A549 (cell line): ENCODE measurements around the gene EEIG1. TPM values are rescaled to one million over a fixed set of nuclear protein-coding genes. Genes with fewer than 3 reads are reported as not detected.

Source experiments
- ATAC-seq, 2 experiments: fragments of 200-7000 bp in 1 of 2; fragments of >200 bp in 1 of 2; cut with Nextera tagmentation in 1 of 2; cut with Tn5 transposase in 1 of 2; 3 replicates each; pipeline versions ENCODE4 v1.8.0 to v1.9.1; 2018 to 2020; ENCODE audit warnings: mild to moderate bottlenecking in 1 of 2, moderate library complexity in 1 of 2
- CTCF ChIA-PET: fragments of 300-600 bp; sonication (Branson Sonifier 250); formaldehyde crosslinking; extraction: SDS; loops from one replicate; lab custom pipeline; 2021; ENCODE audit warnings: antibody characterized with exemption, inconsistent platforms; lab: Yijun Ruan, JAX
- POLR2A ChIA-PET: fragments of 350-600 bp; formaldehyde crosslinking; extraction: SDS; loops from one replicate; lab custom pipeline; 2021; ENCODE audit warnings: antibody characterized with exemption, inconsistent platforms; lab: Yijun Ruan, JAX
- DNase-seq, 2 experiments: peaks; one replicate each; pipeline versions ENCODE4 v3.0.0 to v3.0.0-alpha.2; 2011 to 2016; ENCODE audit warnings: low read depth in 1 of 2, low spot score in 1 of 2
- FAIRE-seq: peaks from 2 replicates; lab custom pipeline; 2011; peaks lifted over from hg19 to GRCh38; lab: Jason Lieb, UNC
- H3K27ac ChIP-seq, 2 experiments: fragments of >200 bp; sonication (Bioruptor Twin); formaldehyde crosslinking; 3 replicates each; pipeline ENCODE4 v1.5.1; 2016 to 2017
- H3K4me1 ChIP-seq: fragments of >200 bp; sonication (Bioruptor Twin); formaldehyde crosslinking; 3 replicates; pipeline ENCODE4 v1.6.1; 2016
- H3K4me2 ChIP-seq: fragments of >200 bp; sonication (Bioruptor Twin); formaldehyde crosslinking; 3 replicates; pipeline ENCODE4 v1.6.1; 2016
- H3K4me3 ChIP-seq: fragments of >200 bp; sonication (Bioruptor Twin); formaldehyde crosslinking; 3 replicates; pipeline ENCODE4 v1.5.1; 2016
- H3K9me3 ChIP-seq: fragments of >200 bp; sonication (Bioruptor Twin); formaldehyde crosslinking; 3 replicates; pipeline ENCODE4 v1.6.1; 2016
- CBX2 ChIP-seq: fragments of 200-600 bp; sonication (generic); IDR thresholded peaks from 2 replicates; pipeline ENCODE4 v1.6.1; 2016; ENCODE audit warnings: low read depth, mild to moderate bottlenecking, borderline replicate concordance
- CHD2 ChIP-seq: fragments of 150-350 bp; IDR thresholded peaks from 2 replicates; pipeline ENCODE4 v1.6.1; 2014; ENCODE audit warnings: low read length; ENCODE audit not compliant: partially characterized antibody
- CHD4 ChIP-seq: fragments of 200-600 bp; sonication (generic); IDR thresholded peaks from 2 replicates; pipeline ENCODE4 v1.6.1; 2016; ENCODE audit warnings: antibody characterized with exemption, mild to moderate bottlenecking, borderline replicate concordance
- EHF ChIP-seq: fragments of 250-450 bp; sonication (Bioruptor Pico); IDR thresholded peaks from 2 replicates; pipeline ENCODE4 v1.5.0; 2020; ENCODE audit warnings: mild to moderate bottlenecking
- EP300 ChIP-seq, 2 experiments: fragments of >200 bp; sonication (Bioruptor Twin); formaldehyde crosslinking; IDR thresholded peaks; 2 replicates in 1 of 2; 3 replicates in 1 of 2; pipeline ENCODE4 v1.6.1; 2016 to 2017
- FOSL2 ChIP-seq, 2 experiments: fragments of 450-650 bp in 1 of 2; fragments of >200 bp in 1 of 2; sonication (Bioruptor Twin) in 1 of 2; formaldehyde crosslinking; IDR thresholded peaks; 2 replicates each; pipeline versions ENCODE4 v1.5.0 to v1.6.1; 2016 to 2020; ENCODE audit warnings: mild to moderate bottlenecking in 1 of 2, moderate library complexity in 1 of 2
- FOXS1 ChIP-seq: fragments of 250-450 bp; sonication (Bioruptor Pico); IDR thresholded peaks from 2 replicates; pipeline ENCODE4 v1.5.0; 2020; ENCODE audit warnings: mild to moderate bottlenecking, moderate library complexity
- HOXA7 ChIP-seq: fragments of 250-450 bp; sonication (Bioruptor Pico); IDR thresholded peaks from 2 replicates; pipeline ENCODE4 v1.5.0; 2020; ENCODE audit warnings: mild to moderate bottlenecking, moderate library complexity
- JUN ChIP-seq, 2 experiments: fragments of >200 bp; sonication (Bioruptor Twin); formaldehyde crosslinking; IDR thresholded peaks; 2 replicates in 1 of 2; 3 replicates in 1 of 2; pipeline ENCODE4 v1.6.1; 2016 to 2017
- JUNB ChIP-seq: fragments of >200 bp; sonication (Bioruptor Twin); formaldehyde crosslinking; IDR thresholded peaks from 2 replicates; pipeline ENCODE4 v1.6.1; 2016
- MAX ChIP-seq: IDR thresholded peaks from 2 replicates; pipeline ENCODE4 v1.6.1; 2012
- MYC ChIP-seq: IDR thresholded peaks from 2 replicates; pipeline ENCODE4 v1.6.1; 2012; ENCODE audit warnings: mild to moderate bottlenecking, inconsistent platforms, low read length, improper control_type of control experiment, borderline replicate concordance
- PBX3 ChIP-seq: IDR thresholded peaks from 2 replicates; pipeline ENCODE4 v1.6.1; 2012
- RAD21 ChIP-seq, 2 experiments: fragments of >200 bp in 1 of 2; sonication (Bioruptor Twin) in 1 of 2; formaldehyde crosslinking in 1 of 2; IDR thresholded peaks in 1 of 2; conservative IDR thresholded peaks in 1 of 2; 2 replicates in 1 of 2; 3 replicates in 1 of 2; pipeline ENCODE4 v1.6.1; 2012 to 2018; ENCODE audit warnings: inconsistent platforms in 1 of 2
- RCOR1 ChIP-seq: fragments of 150-350 bp; IDR thresholded peaks from 2 replicates; pipeline ENCODE4 v1.6.1; 2014; ENCODE audit warnings: antibody characterized with exemption, low read length, low read depth
- SREBF2 ChIP-seq: fragments of 450-650 bp; IDR thresholded peaks from 2 replicates; pipeline ENCODE4 v1.6.1; 2014; ENCODE audit warnings: mild to moderate bottlenecking, moderate library complexity
- TFCP2L1 ChIP-seq: fragments of 250-450 bp; sonication (Bioruptor Pico); IDR thresholded peaks from 2 replicates; pipeline ENCODE4 v1.5.0; 2021; ENCODE audit warnings: mild to moderate bottlenecking
- ZC3H11A ChIP-seq: fragments of 450-650 bp; IDR thresholded peaks from 2 replicates; pipeline ENCODE4 v1.6.1; 2014; ENCODE audit warnings: antibody characterized with exemption, mild to moderate bottlenecking
- ZNF302 ChIP-seq: fragments of 250-450 bp; sonication (Bioruptor Pico); IDR thresholded peaks from 2 replicates; pipeline ENCODE4 v1.9.0; 2021; ENCODE audit warnings: inconsistent platforms, mild to moderate bottlenecking, moderate library complexity
- WGBS: methylation state at CpG from one replicate; pipeline ENCODE4 v1.1.6; 2017; ENCODE audit errors: missing lambda C conversion rate; 5-methylcytosine and 5-hydroxymethylcytosine counted together
- polyA plus RNA-seq, 4 experiments: library from polyadenylated mRNA; depleted of rRNA in 3 of 4; stranded (reverse); fragments of >200 nt; fragmentation: RNase III in 1 of 4; extraction: RNeasy Plus Mini Kit Qiagen cat#74134 plus additional on column Dnase treatment in 1 of 4; gene quantifications; 2 replicates in 3 of 4; 3 replicates in 1 of 4; pipeline ENCODE4 v1.2.3, GENCODE V29; 2011 to 2017
- TF ChIP-seq, protein P1 (sequence below): fragments of 250-450 bp; sonication (Bioruptor Pico); IDR thresholded peaks from 2 replicates; pipeline ENCODE4 v1.5.0; 2021; ENCODE audit warnings: mild to moderate bottlenecking, moderate library complexity, borderline replicate concordance
- TF ChIP-seq, protein P2 (sequence below): fragments of 150-350 bp; IDR thresholded peaks from 2 replicates; pipeline ENCODE4 v1.6.1; 2014; ENCODE audit warnings: low read depth, mild to moderate bottlenecking, low read length

EEIG1 gene
- polyA plus RNA-seq, 2 of the 4 experiments (the other 2 are of a cell fraction): 30.3 to 33.0 TPM

DNA sequence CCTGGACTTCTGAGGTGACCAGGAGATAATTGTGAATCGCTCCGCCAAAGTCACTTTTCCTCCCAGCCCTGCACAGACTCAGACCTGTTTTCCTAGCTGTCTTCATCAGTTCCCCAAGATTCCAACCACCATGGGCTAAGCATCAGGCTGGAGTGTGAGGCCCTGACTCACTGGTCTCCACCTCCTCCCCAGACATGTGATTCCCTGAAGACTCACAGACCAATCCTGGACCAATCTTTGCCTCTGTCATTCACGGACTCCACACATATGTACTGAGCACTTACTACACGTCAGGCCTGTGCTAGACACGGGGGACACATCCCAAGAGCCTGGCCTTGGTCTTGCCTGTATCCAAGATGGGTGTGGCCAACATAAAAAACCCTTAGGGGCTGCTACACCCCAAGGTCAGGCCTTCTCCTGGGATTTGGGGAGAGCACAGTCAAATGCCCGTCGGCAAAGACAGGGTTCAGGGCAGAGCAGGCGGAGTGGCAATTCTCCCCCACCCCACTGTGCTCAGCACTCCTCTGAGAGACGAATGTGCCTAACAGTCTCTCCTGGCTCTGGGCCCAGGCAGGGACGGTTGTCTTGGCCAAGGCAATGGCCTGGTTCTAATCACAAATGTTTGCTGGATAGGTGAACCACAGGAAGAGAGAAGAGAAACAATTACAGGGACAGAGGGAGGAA, 11.9 kb downstream of the EEIG1 start (continued):
- TF ChIP-seq CBX2 (no peak), HOXA7 (no peak), PBX3 (no peak), SREBF2 (no peak), MAX (peak; percentile 53), JUNB (no peak), RAD21 (conservative IDR thresholded peaks at IDR 0.05 in 1 of 2, IDR thresholded peaks at IDR 0.05 in 1 of 2) (no peak), RCOR1 (no peak), EHF (CRISPR knock-in tag) (no peak)

DNA sequence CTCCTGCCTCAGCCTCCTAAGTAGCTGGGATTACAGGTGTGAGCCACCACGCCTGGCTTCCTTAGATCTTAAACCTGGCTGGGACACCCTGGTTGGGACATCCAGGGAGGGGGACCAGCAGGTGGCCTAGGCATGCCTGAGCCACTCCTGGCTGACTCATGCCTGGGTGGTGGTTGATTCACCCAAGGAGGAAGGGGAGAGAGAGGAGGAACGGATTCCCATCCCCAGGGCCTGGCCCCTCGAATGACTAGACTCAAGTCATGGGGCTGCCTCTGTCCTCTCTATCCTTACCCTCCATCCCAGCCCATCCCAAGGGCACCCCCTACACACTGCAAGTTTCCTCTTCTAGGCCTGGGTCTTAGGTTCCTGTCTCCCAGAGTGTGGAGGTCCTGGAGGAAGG, 12.7 kb downstream of the EEIG1 start:
- TF ChIP-seq, protein P1, sequence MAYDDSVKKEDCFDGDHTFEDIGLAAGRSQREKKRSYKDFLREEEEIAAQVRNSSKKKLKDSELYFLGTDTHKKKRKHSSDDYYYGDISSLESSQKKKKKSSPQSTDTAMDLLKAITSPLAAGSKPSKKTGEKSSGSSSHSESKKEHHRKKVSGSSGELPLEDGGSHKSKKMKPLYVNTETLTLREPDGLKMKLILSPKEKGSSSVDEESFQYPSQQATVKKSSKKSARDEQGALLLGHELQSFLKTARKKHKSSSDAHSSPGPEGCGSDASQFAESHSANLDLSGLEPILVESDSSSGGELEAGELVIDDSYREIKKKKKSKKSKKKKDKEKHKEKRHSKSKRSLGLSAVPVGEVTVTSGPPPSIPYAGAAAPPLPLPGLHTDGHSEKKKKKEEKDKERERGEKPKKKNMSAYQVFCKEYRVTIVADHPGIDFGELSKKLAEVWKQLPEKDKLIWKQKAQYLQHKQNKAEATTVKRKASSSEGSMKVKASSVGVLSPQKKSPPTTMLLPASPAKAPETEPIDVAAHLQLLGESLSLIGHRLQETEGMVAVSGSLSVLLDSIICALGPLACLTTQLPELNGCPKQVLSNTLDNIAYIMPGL (CRISPR knock-in tag): no peak
- TF ChIP-seq TFCP2L1 (no peak), CHD4 (no peak), FOXS1 (CRISPR knock-in tag) (no peak), MYC (0 out of 2 replicates have a peak, but pooled peaks have one; percentile 59), JUN (IDR thresholded peaks at IDR 0.05) (peak; percentile 36 to 67; a peak in 1 of 5 replicates), EP300 (IDR thresholded peaks at IDR 0.05) (peak; percentile 24 to 48; a peak in 2 of 5 replicates), SREBF2 (no peak), FOSL2 (IDR thresholded peaks at IDR 0.05) (peak; percentile 70), FOSL2 (CRISPR knock-in tag; IDR thresholded peaks at IDR 0.05) (peak; percentile 93), MAX (peak; percentile 70; the same call in 1 of the 2 replicates), JUNB (peak; percentile 69)
- ATAC-seq (peak; percentile 31 to 54; a peak in 5 of 6 replicates), DNase-seq (peak; percentile 82 to 90), FAIRE-seq (no peak)
- peak overlapping the region; percentile 89 to 98 for H3K27ac ChIP-seq
- ChIA-PET POLR2A (interaction anchor here (1.0 kb wide), 1 partner anchor 126 kb away, joined by 3 read pairs; no protein-coding TSS in a partner anchor), CTCF (interaction anchor here (0.6 to 19.4 kb wide), 10 partner anchors 9 to 334 kb away, joined by 3 to 365 read pairs (median 5); partner anchors contain the start of gene DPM2)
- no peaks in the 10 kb centered on the region for H3K9me3 ChIP-seq
- peaks cover 99% of the 10 kb centered on the region for H3K4me1 ChIP-seq
- 7% methylated on average over 3 of the region's 3 CpGs for WGBS
- peak overlapping the region; percentile 98 for H3K4me2 ChIP-seq
- 0 out of 3 replicates have a peak overlapping the region, but pooled peaks have one; percentile 11 for H3K4me3 ChIP-seq

GRCh38 chr9:127967151-127967809, 13.5 kb downstream of the EEIG1 start:
- 64% methylated on average over 6 of the region's 9 CpGs for WGBS
- POLR2A ChIA-PET: interaction anchor here (1.0 kb wide), 1 partner anchor 127 kb away, joined by 3 read pairs; no protein-coding TSS in a partner anchor
- H3K4me2 ChIP-seq: peak overlapping the region; percentile 98
- DNase-seq (no peak), FAIRE-seq (no peak), ATAC-seq (no peak)
- CTCF ChIA-PET: interaction anchor here (0.6 to 19.4 kb wide), 8 partner anchors 9 to 67 kb away, joined by 3 to 365 read pairs (median 6); partner anchors contain the start of gene DPM2
- H3K4me3 ChIP-seq: no peak overlapping the region
- peak overlapping the region; percentile 89 to 98 for H3K27ac ChIP-seq
- no peaks in the 10 kb centered on the region for H3K9me3 ChIP-seq
- peaks cover 99% of the 10 kb centered on the region for H3K4me1 ChIP-seq
- no peak for TF ChIP-seq ZC3H11A
- no peak for TF ChIP-seq FOSL2 (IDR thresholded peaks at IDR 0.05)
- no peak for TF ChIP-seq FOSL2 (CRISPR knock-in tag; IDR thresholded peaks at IDR 0.05)
- no peak for TF ChIP-seq MAX
- TF ChIP-seq ZNF302: no peak
- TF ChIP-seq, protein P2, sequence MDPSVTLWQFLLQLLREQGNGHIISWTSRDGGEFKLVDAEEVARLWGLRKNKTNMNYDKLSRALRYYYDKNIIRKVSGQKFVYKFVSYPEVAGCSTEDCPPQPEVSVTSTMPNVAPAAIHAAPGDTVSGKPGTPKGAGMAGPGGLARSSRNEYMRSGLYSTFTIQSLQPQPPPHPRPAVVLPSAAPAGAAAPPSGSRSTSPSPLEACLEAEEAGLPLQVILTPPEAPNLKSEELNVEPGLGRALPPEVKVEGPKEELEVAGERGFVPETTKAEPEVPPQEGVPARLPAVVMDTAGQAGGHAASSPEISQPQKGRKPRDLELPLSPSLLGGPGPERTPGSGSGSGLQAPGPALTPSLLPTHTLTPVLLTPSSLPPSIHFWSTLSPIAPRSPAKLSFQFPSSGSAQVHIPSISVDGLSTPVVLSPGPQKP: no peak
- TF ChIP-seq CHD2: no peak
